GM18505 (cell line): ENCODE data around the gene ALX1.
"Not testable (repeated sequence)": the region's sequence is repeated elsewhere in the genome, so short reads cannot be mapped to it uniquely, and the experiment has no call there.

Experiments used
- ATAC-seq: cut with Tn5 transposase; IDR thresholded peaks from one replicate; pipeline ENCODE4 v1.9.1; 2021; ENCODE audit not compliant: unreplicated experiment
- POLR2A ChIP-seq: IDR thresholded peaks from 4 replicates; pipeline ENCODE4 v1.6.1; 2011; ENCODE audit warnings: borderline replicate concordance; ENCODE audit not compliant: insufficient read depth, insufficient read length; ENCODE audit errors: extremely low read depth

ALX1 gene

DNA sequence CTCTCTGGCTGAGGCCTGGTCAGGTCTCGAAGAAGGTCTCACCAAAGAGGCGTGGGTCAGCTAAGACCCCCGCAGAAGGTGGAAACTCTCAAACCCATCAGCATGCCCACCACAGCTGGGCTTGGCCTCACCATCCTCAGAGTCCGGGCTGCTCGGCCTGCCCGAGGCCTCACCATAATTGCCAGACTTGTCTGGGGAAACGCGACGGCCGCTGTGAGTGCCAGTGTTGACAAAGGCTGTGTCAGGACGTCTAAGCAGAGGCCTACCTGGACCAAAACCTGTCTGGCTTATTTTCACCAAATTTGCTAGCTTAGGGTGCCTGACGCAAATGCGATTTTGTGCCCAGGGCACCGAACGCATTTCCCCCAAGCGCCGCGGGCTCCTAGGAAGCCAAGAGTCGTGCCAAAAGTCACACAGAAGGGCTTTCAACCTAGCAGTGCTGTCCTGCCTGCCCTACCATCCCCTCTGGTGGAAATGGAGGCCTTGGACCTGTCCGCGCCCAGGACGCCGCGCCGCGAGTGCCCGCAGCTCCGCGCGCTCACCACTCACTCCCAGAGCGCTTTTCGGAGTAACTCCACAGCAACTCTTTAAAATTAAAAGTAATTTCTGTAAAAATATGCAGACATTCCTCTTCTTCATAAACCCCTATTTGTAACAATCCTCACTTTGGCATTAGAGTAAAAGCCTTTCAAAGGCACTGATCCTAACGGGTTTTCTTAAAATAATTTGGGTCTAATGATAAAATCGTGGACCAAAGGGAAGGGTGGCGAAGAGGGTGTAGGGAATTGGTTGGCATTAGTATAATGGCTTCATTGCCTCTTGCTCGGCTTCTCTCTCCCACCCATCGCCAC, 1.2 kb upstream of the ALX1 start:
- no peak for TF ChIP-seq POLR2A
- no peak for ATAC-seq

DNA sequence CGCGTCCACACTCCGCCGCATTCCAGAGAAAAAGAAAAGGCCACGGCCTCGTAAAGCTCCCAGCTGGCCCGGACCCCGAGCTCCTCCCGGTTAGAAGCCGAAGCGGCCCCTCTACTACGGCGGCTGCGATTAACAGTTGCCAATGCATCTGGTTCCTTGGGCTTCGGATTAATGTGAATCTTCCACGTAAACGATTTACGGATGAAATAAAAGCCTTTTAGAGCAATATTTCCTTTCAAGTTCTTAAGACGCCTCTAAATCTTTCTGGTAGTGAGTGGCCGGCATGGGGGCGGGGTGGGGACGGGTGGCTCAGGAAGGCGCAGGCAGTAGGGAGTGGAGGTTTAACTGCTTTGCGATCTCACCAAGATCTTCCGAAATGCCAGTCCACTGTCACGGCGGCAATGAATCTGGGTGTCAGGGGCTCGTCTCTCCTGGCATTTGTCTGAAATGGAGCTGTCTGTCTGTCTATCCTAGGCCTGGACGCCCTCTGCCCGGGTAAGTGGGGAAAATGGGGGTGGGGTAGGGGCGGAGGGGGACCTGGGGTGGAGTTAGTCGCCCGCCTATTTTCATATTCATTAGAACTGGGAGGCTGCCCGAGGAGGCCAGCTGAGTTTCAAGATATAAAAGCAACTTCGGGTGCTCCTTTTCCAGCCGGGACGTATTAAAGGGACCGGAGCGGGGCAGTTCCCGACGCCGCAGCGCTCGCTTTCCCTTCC, 413 bp upstream of the ALX1 start:
- ATAC-seq: no peak
- no peak for TF ChIP-seq POLR2A

- TF ChIP-seq POLR2A: no peak
These were observed 1.1 kb downstream of the ALX1 start for GRCh38 chr12:85280984-85281630.

GRCh38 chr12:85281636-85282312, 1.8 kb downstream of the ALX1 start:
- no peak for TF ChIP-seq POLR2A
- ATAC-seq: no peak

More at GRCh38 chr12:85280984-85281630, 1.1 kb downstream of the ALX1 start:
- ATAC-seq: no peak

GRCh38 chr12:85283560-85283959, 3.5 kb downstream of the ALX1 start:
- ATAC-seq: no peak
- TF ChIP-seq POLR2A: no peak

- ATAC-seq: no peak
- TF ChIP-seq POLR2A: no peak
These were observed 16.3 kb downstream of the ALX1 start for GRCh38 chr12:85296362-85296761.

- TF ChIP-seq POLR2A: no peak
- ATAC-seq: no peak
These were observed 19.0 kb downstream of the ALX1 start for GRCh38 chr12:85299053-85299452.

GRCh38 chr12:85301051-85301450, 21.0 kb downstream of the ALX1 start:
- TF ChIP-seq POLR2A: no peak
- ATAC-seq: peak; percentile 70

DNA sequence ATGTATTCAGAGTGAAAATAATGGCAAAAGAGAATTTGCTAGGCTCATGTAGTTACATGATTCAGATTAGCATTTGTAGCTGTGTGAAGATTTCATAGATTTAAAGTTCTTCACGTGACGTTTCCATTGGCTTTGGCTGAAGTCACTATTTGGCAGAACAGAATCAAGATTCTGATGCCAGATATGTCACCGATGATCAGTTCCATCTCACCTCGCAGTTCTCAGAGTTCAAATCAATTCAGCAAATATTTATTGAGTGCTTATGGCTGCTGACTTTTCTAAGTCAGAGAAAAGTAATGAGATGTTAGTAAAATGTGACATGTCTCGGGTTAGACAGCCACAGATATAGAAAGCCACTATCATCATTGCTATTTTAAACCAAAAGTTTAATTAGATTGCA, 28.4 kb downstream of the ALX1 start:
- no peak for TF ChIP-seq POLR2A
- ATAC-seq: no peak

- no peak for TF ChIP-seq POLR2A
- no peak for ATAC-seq
These were observed 29.1 kb downstream of the ALX1 start for GRCh38 chr12:85309125-85309566.

- TF ChIP-seq POLR2A: no peak
- ATAC-seq: no peak
These were observed 30.0 kb downstream of the ALX1 start for GRCh38 chr12:85310025-85310424.

DNA sequence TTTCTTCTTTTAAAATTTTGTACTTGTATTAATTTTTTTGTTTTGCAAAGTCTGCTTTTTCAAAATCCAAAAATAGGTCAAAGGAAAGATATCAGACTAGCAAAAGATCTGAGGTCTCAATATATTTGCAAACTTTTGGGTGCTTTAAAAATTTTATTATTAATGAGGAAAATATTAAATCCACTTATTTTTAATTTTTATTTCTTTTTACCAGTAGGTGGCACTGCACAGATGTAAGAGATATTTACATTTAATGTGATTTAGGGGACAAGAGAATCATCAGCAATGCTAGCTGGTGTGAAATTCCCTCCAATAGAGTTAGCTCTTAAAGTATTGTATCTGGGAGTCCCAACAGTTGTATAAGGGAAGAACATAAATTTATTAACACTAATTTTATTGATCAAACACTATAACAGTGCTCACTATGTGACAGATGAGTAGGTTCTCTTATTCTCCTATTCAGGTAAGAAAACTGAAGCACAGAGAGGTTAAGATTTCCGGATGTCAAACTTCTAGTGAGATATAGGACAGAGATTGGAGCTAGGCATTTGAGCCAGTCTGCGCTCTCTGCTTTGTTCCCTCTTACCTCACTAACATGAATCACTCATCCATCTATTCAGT, 30.5 kb downstream of the ALX1 start:
- TF ChIP-seq POLR2A: no peak
- ATAC-seq: no peak

- not testable (repeated sequence) for ATAC-seq
These were observed 38.0 kb downstream of the ALX1 start for GRCh38 chr12:85317866-85318636.

DNA sequence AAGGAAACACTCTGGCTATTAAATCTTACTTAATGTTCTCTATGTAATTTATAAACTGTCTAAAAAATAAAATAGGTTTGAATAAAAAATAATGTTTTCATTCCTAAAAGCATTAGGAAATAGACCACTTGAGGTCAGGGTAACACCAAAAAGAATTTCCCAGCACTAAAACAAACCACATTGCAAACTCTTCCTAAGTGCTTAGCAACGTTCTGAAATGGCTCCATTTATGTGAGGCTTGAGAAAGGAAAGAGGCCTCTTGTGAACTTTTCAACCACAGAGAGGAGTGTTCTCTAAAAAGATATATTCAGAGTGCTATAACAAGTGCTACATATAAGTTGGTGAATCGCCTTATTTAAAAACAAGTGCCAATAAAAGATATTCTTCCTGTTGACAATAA, 42.7 kb downstream of the ALX1 start:
- TF ChIP-seq POLR2A: no peak
- ATAC-seq: no peak
